Neural cell (in vitro differentiated cells): ENCODE data around the gene ZNF586. TPM values are rescaled to one million over a fixed set of nuclear protein-coding genes. Genes with fewer than 3 reads are reported as not detected.

Experiments used
- H2AFZ ChIP-seq: fragments of 200-600, 300-800 bp; sonication (generic), shearing (Covaris generic); 2 replicates; pipeline ENCODE4 v1.6.0; 2014; ENCODE audit warnings: low read depth, mild to moderate bottlenecking, antibody characterized with exemption, low read length, moderate library complexity
- H3F3A ChIP-seq: fragments of 200-600 bp; shearing (Covaris generic); 2 replicates; pipeline ENCODE4 v1.6.1; 2016; ENCODE audit warnings: mild to moderate bottlenecking, moderate library complexity, mixed read lengths, antibody characterized with exemption, low read length; ENCODE audit not compliant: insufficient read depth, poor library complexity, severe bottlenecking
- H3K27ac ChIP-seq: fragments of 200-600, 300-800 bp; sonication (generic), shearing (Covaris generic); 2 replicates; pipeline ENCODE4 v1.5.1; 2014; ENCODE audit warnings: mild to moderate bottlenecking, low read length, moderate library complexity
- H3K27me3 ChIP-seq: fragments of 300-800, 200-600 bp; sonication (generic), shearing (Covaris generic); 2 replicates; pipeline ENCODE4 v1.6.0; 2014; ENCODE audit warnings: mild to moderate bottlenecking, low read depth, low read length, moderate library complexity; ENCODE audit not compliant: insufficient read depth
- H3K36me3 ChIP-seq: fragments of 300-800, 200-600 bp; sonication (generic), shearing (Covaris generic); 2 replicates; pipeline ENCODE4 v1.5.1; 2014; ENCODE audit warnings: mild to moderate bottlenecking, antibody characterized with exemption, low read length, moderate library complexity; ENCODE audit not compliant: insufficient read depth
- H3K4me2 ChIP-seq: fragments of 300-800, 200-600 bp; sonication (generic), shearing (Covaris generic); 2 replicates; pipeline ENCODE4 v1.6.0; 2014; ENCODE audit warnings: mild to moderate bottlenecking, low read length
- H3K4me3 ChIP-seq: fragments of 300-800, 200-600 bp; sonication (generic), shearing (Covaris generic); 2 replicates; pipeline ENCODE4 v1.5.1; 2014; ENCODE audit warnings: mild to moderate bottlenecking, low read length, moderate library complexity
- H3K79me2 ChIP-seq: fragments of 200-600 bp; shearing (Covaris generic); replicated peaks from 2 replicates; pipeline ENCODE4 v1.6.0; 2014; ENCODE audit warnings: mild to moderate bottlenecking, low read length, moderate library complexity; ENCODE audit not compliant: insufficient read depth
- H3K9ac ChIP-seq: fragments of 300-800, 200-600 bp; sonication (generic), shearing (Covaris generic); 2 replicates; pipeline ENCODE4 v1.6.1; 2016; ENCODE audit warnings: mild to moderate bottlenecking, low read length, mixed read lengths
- H3K9me2 ChIP-seq: fragments of 200-600 bp; shearing (Covaris generic); 2 replicates; pipeline ENCODE4 v1.6.1; 2016; ENCODE audit warnings: mild to moderate bottlenecking, low read length, mixed read lengths; ENCODE audit not compliant: insufficient read depth
- H3K9me3 ChIP-seq: fragments of 200-600, 300-800 bp; sonication (generic), shearing (Covaris generic); 2 replicates; pipeline ENCODE4 v1.6.1; 2016; ENCODE audit warnings: mild to moderate bottlenecking, mixed run types, low read length, moderate library complexity, mixed read lengths
- H4K20me1 ChIP-seq: fragments of 200-600 bp; shearing (Covaris generic); 2 replicates; pipeline ENCODE4 v1.6.1; 2016; ENCODE audit warnings: mild to moderate bottlenecking, mixed run types; ENCODE audit not compliant: insufficient read depth
- EP300 ChIP-seq: fragments of 450-650 bp; conservative IDR thresholded peaks from 2 replicates; pipeline ENCODE4 v1.6.1; 2014; ENCODE audit warnings: antibody characterized with exemption, mild to moderate bottlenecking, moderate library complexity; ENCODE audit not compliant: poor library complexity, severe bottlenecking
- EZH2 ChIP-seq: fragments of 200-600, 300-800 bp; shearing (Covaris generic), sonication (generic); IDR thresholded peaks from 2 replicates; pipeline ENCODE4 v1.6.1; 2014; ENCODE audit warnings: antibody characterized with exemption, low read length, borderline replicate concordance, mild to moderate bottlenecking; ENCODE audit not compliant: insufficient read depth, poor library complexity, severe bottlenecking
- MXI1 ChIP-seq: fragments of 450-650 bp; conservative IDR thresholded peaks from 2 replicates; pipeline ENCODE4 v1.6.1; 2014; ENCODE audit warnings: antibody characterized with exemption, mild to moderate bottlenecking; ENCODE audit not compliant: poor library complexity, severe bottlenecking
- POLR2AphosphoS5 ChIP-seq: IDR thresholded peaks from 2 replicates; pipeline ENCODE4 v1.6.1; 2012
- RAD21 ChIP-seq: fragments of 450-650 bp; conservative IDR thresholded peaks from 2 replicates; pipeline ENCODE4 v1.6.1; 2014; ENCODE audit warnings: antibody characterized with exemption, mild to moderate bottlenecking, moderate library complexity
- SMC3 ChIP-seq: fragments of 450-650 bp; conservative IDR thresholded peaks from 2 replicates; pipeline ENCODE4 v1.6.1; 2014; ENCODE audit warnings: antibody characterized with exemption, mild to moderate bottlenecking, moderate library complexity; ENCODE audit not compliant: poor library complexity
- TAF1 ChIP-seq: IDR thresholded peaks from 2 replicates; pipeline ENCODE4 v1.6.1; 2012; ENCODE audit warnings: low read depth
- polyA plus RNA-seq: library from polyadenylated mRNA; depleted of rRNA; stranded (reverse); fragments of >200 nt; gene quantifications from 2 replicates; pipeline ENCODE4 v1.2.3, GENCODE V29; 2014
- TF ChIP-seq, protein P1 (sequence below): IDR thresholded peaks from 2 replicates; pipeline ENCODE4 v1.6.1; 2012; ENCODE audit warnings: borderline replicate concordance
- TF ChIP-seq, protein P2 (sequence below): fragments of 450-650 bp; IDR thresholded peaks from 2 replicates; pipeline ENCODE4 v1.5.1; 2014; ENCODE audit warnings: antibody characterized with exemption, mild to moderate bottlenecking, moderate library complexity; ENCODE audit not compliant: poor library complexity, severe bottlenecking

Gene ZNF586
- polyA plus RNA-seq, 1 donor from 2014 or later: 22.0 TPM

DNA sequence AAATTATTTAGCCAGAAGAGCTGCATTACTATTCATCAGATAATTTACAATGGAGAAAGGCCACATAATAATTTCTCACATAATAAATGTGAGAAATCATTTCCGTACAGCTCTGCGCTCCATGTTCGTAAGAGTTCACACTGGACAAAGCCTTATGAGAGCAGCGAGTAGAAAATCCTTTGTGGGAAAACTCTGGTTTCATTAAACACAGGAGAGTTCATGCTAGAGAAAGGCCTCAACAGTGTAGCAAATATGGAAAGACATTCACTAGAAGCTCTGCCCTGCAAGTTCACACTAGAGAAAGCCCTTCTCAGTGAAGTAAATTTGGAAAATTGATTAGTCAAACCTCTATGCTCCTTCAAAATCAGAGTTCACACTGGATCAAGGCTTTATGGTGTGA, 14.4 kb upstream of the ZNF586 start:
- TF ChIP-seq POLR2AphosphoS5 (no peak), RAD21 (no peak), SMC3 (no peak), EP300 (no peak), MXI1 (no peak), EZH2 (no peak), TAF1 (no peak)
- TF ChIP-seq, protein P1, sequence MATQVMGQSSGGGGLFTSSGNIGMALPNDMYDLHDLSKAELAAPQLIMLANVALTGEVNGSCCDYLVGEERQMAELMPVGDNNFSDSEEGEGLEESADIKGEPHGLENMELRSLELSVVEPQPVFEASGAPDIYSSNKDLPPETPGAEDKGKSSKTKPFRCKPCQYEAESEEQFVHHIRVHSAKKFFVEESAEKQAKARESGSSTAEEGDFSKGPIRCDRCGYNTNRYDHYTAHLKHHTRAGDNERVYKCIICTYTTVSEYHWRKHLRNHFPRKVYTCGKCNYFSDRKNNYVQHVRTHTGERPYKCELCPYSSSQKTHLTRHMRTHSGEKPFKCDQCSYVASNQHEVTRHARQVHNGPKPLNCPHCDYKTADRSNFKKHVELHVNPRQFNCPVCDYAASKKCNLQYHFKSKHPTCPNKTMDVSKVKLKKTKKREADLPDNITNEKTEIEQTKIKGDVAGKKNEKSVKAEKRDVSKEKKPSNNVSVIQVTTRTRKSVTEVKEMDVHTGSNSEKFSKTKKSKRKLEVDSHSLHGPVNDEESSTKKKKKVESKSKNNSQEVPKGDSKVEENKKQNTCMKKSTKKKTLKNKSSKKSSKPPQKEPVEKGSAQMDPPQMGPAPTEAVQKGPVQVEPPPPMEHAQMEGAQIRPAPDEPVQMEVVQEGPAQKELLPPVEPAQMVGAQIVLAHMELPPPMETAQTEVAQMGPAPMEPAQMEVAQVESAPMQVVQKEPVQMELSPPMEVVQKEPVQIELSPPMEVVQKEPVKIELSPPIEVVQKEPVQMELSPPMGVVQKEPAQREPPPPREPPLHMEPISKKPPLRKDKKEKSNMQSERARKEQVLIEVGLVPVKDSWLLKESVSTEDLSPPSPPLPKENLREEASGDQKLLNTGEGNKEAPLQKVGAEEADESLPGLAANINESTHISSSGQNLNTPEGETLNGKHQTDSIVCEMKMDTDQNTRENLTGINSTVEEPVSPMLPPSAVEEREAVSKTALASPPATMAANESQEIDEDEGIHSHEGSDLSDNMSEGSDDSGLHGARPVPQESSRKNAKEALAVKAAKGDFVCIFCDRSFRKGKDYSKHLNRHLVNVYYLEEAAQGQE: no peak
- TF ChIP-seq, protein P2, sequence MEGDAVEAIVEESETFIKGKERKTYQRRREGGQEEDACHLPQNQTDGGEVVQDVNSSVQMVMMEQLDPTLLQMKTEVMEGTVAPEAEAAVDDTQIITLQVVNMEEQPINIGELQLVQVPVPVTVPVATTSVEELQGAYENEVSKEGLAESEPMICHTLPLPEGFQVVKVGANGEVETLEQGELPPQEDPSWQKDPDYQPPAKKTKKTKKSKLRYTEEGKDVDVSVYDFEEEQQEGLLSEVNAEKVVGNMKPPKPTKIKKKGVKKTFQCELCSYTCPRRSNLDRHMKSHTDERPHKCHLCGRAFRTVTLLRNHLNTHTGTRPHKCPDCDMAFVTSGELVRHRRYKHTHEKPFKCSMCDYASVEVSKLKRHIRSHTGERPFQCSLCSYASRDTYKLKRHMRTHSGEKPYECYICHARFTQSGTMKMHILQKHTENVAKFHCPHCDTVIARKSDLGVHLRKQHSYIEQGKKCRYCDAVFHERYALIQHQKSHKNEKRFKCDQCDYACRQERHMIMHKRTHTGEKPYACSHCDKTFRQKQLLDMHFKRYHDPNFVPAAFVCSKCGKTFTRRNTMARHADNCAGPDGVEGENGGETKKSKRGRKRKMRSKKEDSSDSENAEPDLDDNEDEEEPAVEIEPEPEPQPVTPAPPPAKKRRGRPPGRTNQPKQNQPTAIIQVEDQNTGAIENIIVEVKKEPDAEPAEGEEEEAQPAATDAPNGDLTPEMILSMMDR: no peak
- no peaks in the 10 kb centered on the region for H3F3A ChIP-seq
- H3K27ac ChIP-seq: no peak overlapping the region
- H3K79me2 ChIP-seq: peaks cover 24% of the 10 kb centered on the region
- no peak overlapping the region for H3K4me2 ChIP-seq
- no peaks in the 10 kb centered on the region for H4K20me1 ChIP-seq
- H3K27me3 ChIP-seq: no peaks in the 10 kb centered on the region
- H3K9me3 ChIP-seq: no peaks in the 10 kb centered on the region
- H3K9ac ChIP-seq: no peak overlapping the region
- H2AFZ ChIP-seq: no peak overlapping the region
- no peak overlapping the region for H3K4me3 ChIP-seq
- H3K9me2 ChIP-seq: no peaks in the 10 kb centered on the region
- peaks cover 45% of the 10 kb centered on the region for H3K36me3 ChIP-seq

DNA sequence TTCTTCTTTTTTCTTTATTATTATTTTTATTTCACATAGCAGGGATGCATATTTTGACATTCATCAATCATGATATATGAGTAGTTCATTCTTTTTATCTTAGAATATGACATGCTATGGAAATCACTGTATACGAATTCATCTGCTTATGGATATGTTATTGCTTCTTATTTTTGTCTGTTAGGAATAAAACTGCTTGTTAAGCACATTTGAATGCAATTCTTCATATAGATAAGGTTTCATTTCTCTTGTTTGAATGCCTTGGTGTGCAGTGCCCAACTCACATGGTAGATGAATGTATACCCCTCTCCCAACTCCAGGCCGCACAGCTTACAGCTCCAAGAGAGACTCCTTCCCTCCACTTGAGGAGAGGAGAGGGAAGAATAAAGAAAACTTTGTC, 11.5 kb upstream of the ZNF586 start:
- H3K9ac ChIP-seq: no peak overlapping the region
- no peaks in the 10 kb centered on the region for H3K9me3 ChIP-seq
- H3F3A ChIP-seq: no peaks in the 10 kb centered on the region
- no peaks in the 10 kb centered on the region for H4K20me1 ChIP-seq
- H3K4me3 ChIP-seq: no peak overlapping the region
- H3K36me3 ChIP-seq: peaks cover 43% of the 10 kb centered on the region
- H3K27ac ChIP-seq: no peak overlapping the region
- H3K4me2 ChIP-seq: no peak overlapping the region
- H3K9me2 ChIP-seq: no peaks in the 10 kb centered on the region
- no peak for TF ChIP-seq EZH2
- TF ChIP-seq, protein P1: no peak
- TF ChIP-seq MXI1: no peak
- no peak for TF ChIP-seq RAD21
- TF ChIP-seq EP300: no peak
- TF ChIP-seq TAF1: no peak
- TF ChIP-seq POLR2AphosphoS5: no peak
- TF ChIP-seq, protein P2: no peak
- no peak for TF ChIP-seq SMC3
- no peaks in the 10 kb centered on the region for H3K27me3 ChIP-seq
- H3K79me2 ChIP-seq: peaks cover 10% of the 10 kb centered on the region
- no peak overlapping the region for H2AFZ ChIP-seq
